DOHH2 (cell line): ENCODE results near the gene ZNF668.

Source experiments
- H3F3A ChIP-seq: fragments of 200-600 bp; sonication (generic), shearing (Covaris generic); 2 replicates; pipeline ENCODE4 v1.6.0; 2016; ENCODE audit warnings: antibody characterized with exemption, mild to moderate bottlenecking; ENCODE audit not compliant: control insufficient read depth, insufficient read depth
- H3K27ac ChIP-seq: fragments of 200-600 bp; sonication (generic); 2 replicates; pipeline ENCODE4 v1.5.1; 2014; ENCODE audit warnings: low read depth, mild to moderate bottlenecking, low read length, moderate library complexity
- H3K27me3 ChIP-seq: fragments of 200-600 bp; sonication (generic); 2 replicates; pipeline ENCODE4 v1.6.1; 2014; ENCODE audit warnings: mild to moderate bottlenecking, low read length, mixed read lengths; ENCODE audit not compliant: control insufficient read depth
- H3K36me3 ChIP-seq: fragments of 200-600 bp; sonication (generic); 2 replicates; pipeline ENCODE4 v1.6.1; 2014; ENCODE audit warnings: mild to moderate bottlenecking, low read length, moderate library complexity, mixed read lengths; ENCODE audit not compliant: control insufficient read depth
- H3K4me1 ChIP-seq: fragments of 200-600 bp; sonication (generic); 2 replicates; pipeline ENCODE4 v1.6.1; 2014; ENCODE audit warnings: mild to moderate bottlenecking, low read length, mixed read lengths; ENCODE audit not compliant: control insufficient read depth
- H3K4me2 ChIP-seq: fragments of 200-600 bp; sonication (generic); 2 replicates; pipeline ENCODE4 v1.6.0; 2014; ENCODE audit warnings: mild to moderate bottlenecking, low read length, moderate library complexity
- H3K4me3 ChIP-seq: fragments of 200-600 bp; sonication (generic); 2 replicates; pipeline ENCODE4 v1.5.1; 2014; ENCODE audit warnings: mild to moderate bottlenecking, low read length, mixed read lengths
- H3K79me2 ChIP-seq: fragments of 200-600 bp; sonication (generic); 2 replicates; pipeline ENCODE4 v1.6.1; 2014; ENCODE audit warnings: mild to moderate bottlenecking, low read length, mixed read lengths; ENCODE audit not compliant: control insufficient read depth
- H3K9me2 ChIP-seq: fragments of 200-600 bp; sonication (generic); replicated peaks from 2 replicates; pipeline ENCODE4 v1.6.1; 2014; ENCODE audit warnings: mild to moderate bottlenecking, low read length, mixed read lengths; ENCODE audit not compliant: control insufficient read depth
- H3K9me3 ChIP-seq: fragments of 200-600 bp; sonication (generic); 2 replicates; pipeline ENCODE4 v1.6.1; 2014; ENCODE audit warnings: antibody characterized with exemption, low read length, mixed read lengths; ENCODE audit not compliant: control insufficient read depth, insufficient read depth
- H4K20me1 ChIP-seq: fragments of 200-600 bp; sonication (generic); 2 replicates; pipeline ENCODE4 v1.6.0; 2014; ENCODE audit warnings: low read depth, mild to moderate bottlenecking, antibody characterized with exemption, low read length, moderate library complexity; ENCODE audit not compliant: control insufficient read depth, insufficient read depth
- CTCF ChIP-seq: fragments of 200-600 bp; sonication (generic); IDR thresholded peaks from one replicate; pipeline ENCODE4 v1.5.1; 2014; ENCODE audit warnings: antibody characterized with exemption, mild to moderate bottlenecking, low read depth, low read length; ENCODE audit not compliant: poor library complexity, severe bottlenecking
- EZH2phosphoT487 ChIP-seq: fragments of 200-600 bp; sonication (generic); IDR thresholded peaks from 2 replicates; pipeline ENCODE4 v1.6.1; 2017; ENCODE audit warnings: borderline replicate concordance, mild to moderate bottlenecking, antibody characterized with exemption, low read length, moderate library complexity, mixed read lengths

Gene ZNF668

GRCh38 chr16:31079342-31079944, 5.4 kb upstream of the ZNF668 start:
- no peak overlapping the region for H3K4me3 ChIP-seq
- H3K4me1 ChIP-seq: peaks cover 12% of the 10 kb centered on the region
- H3K79me2 ChIP-seq: peaks cover 68% of the 10 kb centered on the region
- H3F3A ChIP-seq: no peaks in the 10 kb centered on the region
- H3K4me2 ChIP-seq: no peak overlapping the region
- H3K36me3 ChIP-seq: peaks cover 85% of the 10 kb centered on the region
- H3K9me2 ChIP-seq: no peaks in the 10 kb centered on the region
- H3K9me3 ChIP-seq: no peaks in the 10 kb centered on the region
- H3K27ac ChIP-seq: no peak overlapping the region
- no peaks in the 10 kb centered on the region for H3K27me3 ChIP-seq
- peaks cover 9% of the 10 kb centered on the region; the same call in 1 of the 2 replicates for H4K20me1 ChIP-seq
- TF ChIP-seq EZH2phosphoT487: no peak
- no peak for TF ChIP-seq CTCF

- H3K9me2 ChIP-seq: no peaks in the 10 kb centered on the region
- TF ChIP-seq EZH2phosphoT487: no peak
- no peak for TF ChIP-seq CTCF
- H3K79me2 ChIP-seq: peaks cover 69% of the 10 kb centered on the region
Measured at GRCh38 chr16:31078597-31079341, 4.7 kb upstream of the ZNF668 start.

DNA sequence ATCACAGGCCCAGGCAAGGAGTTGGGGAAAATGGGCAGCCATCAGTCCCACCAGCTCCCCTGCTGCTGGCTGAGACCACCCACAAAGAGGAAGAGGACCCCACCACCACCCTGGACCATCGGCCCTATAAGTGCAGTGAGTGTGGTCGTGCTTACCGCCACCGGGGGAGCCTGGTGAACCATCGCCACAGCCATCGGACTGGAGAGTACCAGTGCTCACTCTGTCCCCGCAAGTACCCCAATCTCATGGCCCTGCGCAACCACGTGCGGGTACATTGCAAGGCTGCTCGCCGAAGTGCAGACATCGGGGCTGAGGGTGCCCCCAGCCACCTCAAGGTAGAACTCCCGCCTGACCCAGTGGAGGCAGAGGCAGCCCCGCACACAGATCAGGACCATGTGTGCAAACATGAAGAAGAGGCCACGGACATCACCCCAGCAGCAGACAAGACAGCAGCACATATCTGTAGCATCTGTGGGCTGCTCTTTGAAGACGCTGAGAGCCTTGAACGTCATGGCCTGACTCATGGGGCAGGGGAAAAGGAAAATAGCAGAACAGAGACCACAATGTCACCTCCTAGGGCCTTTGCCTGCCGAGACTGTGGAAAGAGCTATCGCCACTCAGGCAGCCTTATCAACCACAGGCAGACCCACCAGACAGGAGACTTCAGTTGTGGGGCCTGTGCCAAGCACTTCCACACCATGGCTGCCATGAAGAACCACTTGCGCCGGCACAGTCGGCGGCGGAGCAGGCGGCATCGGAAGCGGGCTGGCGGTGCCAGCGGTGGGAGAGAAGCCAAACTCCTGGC, 3.8 kb upstream of the ZNF668 start:
- no peak for TF ChIP-seq EZH2phosphoT487
- TF ChIP-seq CTCF: no peak
- H3F3A ChIP-seq: 0 out of 2 replicates have a peak, but pooled peaks cover 2% of the 10 kb centered on the region
- no peaks in the 10 kb centered on the region for H3K27me3 ChIP-seq
- no peak overlapping the region for H3K4me2 ChIP-seq
- peaks cover 12% of the 10 kb centered on the region for H3K4me1 ChIP-seq
- H3K9me3 ChIP-seq: no peaks in the 10 kb centered on the region
- H3K27ac ChIP-seq: no peak overlapping the region
- no peaks in the 10 kb centered on the region for H3K9me2 ChIP-seq
- peaks cover 76% of the 10 kb centered on the region for H3K79me2 ChIP-seq
- no peak overlapping the region for H3K4me3 ChIP-seq
- peaks cover 9% of the 10 kb centered on the region; the same call in 1 of the 2 replicates for H4K20me1 ChIP-seq
- peaks cover 75% of the 10 kb centered on the region for H3K36me3 ChIP-seq

More at GRCh38 chr16:31078597-31079341, 4.7 kb upstream of the ZNF668 start:
- Histone ChIP-seq H3F3A (0 out of 2 replicates have a peak, but pooled peaks cover 1% of the 10 kb centered on the region), H4K20me1 (peaks cover 9% of the 10 kb centered on the region; the same call in 1 of the 2 replicates), H3K27ac (no peak overlapping the region), H3K9me3 (no peaks in the 10 kb centered on the region), H3K4me3 (no peak overlapping the region), H3K4me2 (no peak overlapping the region), H3K4me1 (peaks cover 12% of the 10 kb centered on the region), H3K27me3 (no peaks in the 10 kb centered on the region), H3K36me3 (peaks cover 80% of the 10 kb centered on the region)
